D721Med (cell line): ENCODE results near the gene CSTPP1.
"Not testable (repeated sequence)": the region's sequence is repeated elsewhere in the genome, so short reads cannot be mapped to it uniquely, and the experiment has no call there.

ENCODE experiments used
- DNase-seq: peaks from one replicate; pipeline ENCODE4 v3.0.0; 2011; ENCODE audit warnings: low spot score; ENCODE audit not compliant: insufficient read length
- FAIRE-seq: peaks from 2 replicates; lab custom pipeline; 2011; peaks lifted over from hg19 to GRCh38; lab: Jason Lieb, UNC
- CTCF ChIP-seq: IDR thresholded peaks from 2 replicates; pipeline ENCODE4 v1.5.1; 2012; ENCODE audit warnings: mild to moderate bottlenecking, control low read depth; ENCODE audit not compliant: insufficient read depth; ENCODE audit errors: missing control alignments

Gene CSTPP1

GRCh38 chr11:46991391-46991790 is 54.8 kb downstream of the CSTPP1 start:
- no peak for TF ChIP-seq CTCF
- DNase-seq: no peak
- no peak for FAIRE-seq

GRCh38 chr11:46992386-46992785 is 55.8 kb downstream of the CSTPP1 start:
- not testable (repeated sequence) for DNase-seq

GRCh38 chr11:46997796-46998195 is 61.2 kb downstream of the CSTPP1 start:
- not testable (repeated sequence) for FAIRE-seq, DNase-seq

More at GRCh38 chr11:46992386-46992785, 55.8 kb downstream of the CSTPP1 start:
- FAIRE-seq: not testable (repeated sequence)

- FAIRE-seq: no peak
- no peak for TF ChIP-seq CTCF
- no peak for DNase-seq
These were observed 62.7 kb downstream of the CSTPP1 start for GRCh38 chr11:46999217-46999616.

- FAIRE-seq: no peak
- no peak for DNase-seq
- TF ChIP-seq CTCF: no peak
These were observed 63.5 kb downstream of the CSTPP1 start for GRCh38 chr11:47000033-47000432.

- no peak for FAIRE-seq
- no peak for TF ChIP-seq CTCF
- DNase-seq: no peak
These were observed 65.2 kb downstream of the CSTPP1 start for GRCh38 chr11:47001781-47002181.

GRCh38 chr11:47002390-47002789 is 65.8 kb downstream of the CSTPP1 start:
- no peak for DNase-seq
- no peak for FAIRE-seq
- no peak for TF ChIP-seq CTCF

GRCh38 chr11:47003180-47003877 is 66.8 kb downstream of the CSTPP1 start:
- DNase-seq (no peak), FAIRE-seq (no peak)
- TF ChIP-seq CTCF: no peak
